Stimulated activated CD8-positive, alpha-beta memory T cell treated with anti-CD3 and anti-CD28 coated beads, Interleukin-4, amount 100 ng/mL, for 48 hours (primary cell): ENCODE measurements around the gene DPPA5.
"Not testable (repeated sequence)": the region's sequence is repeated elsewhere in the genome, so short reads cannot be mapped to it uniquely, and the experiment has no call there.

Experiments used
- DNase-seq: peaks from one replicate; pipeline ENCODE4 v3.0.0-alpha.2; 2020

Gene DPPA5

GRCh38 chr6:73353636-73354593 lies at the start of gene DPPA5:
DPPA5 (minus strand) TSS chr6:73354276; CDS start chr6:73354225, 51 bp downstream.
- no peak for DNase-seq

GRCh38 chr6:73400656-73401055 lies 46.6 kb upstream of the DPPA5 start:
- DNase-seq: no peak

GRCh38 chr6:73395875-73396274 lies 41.8 kb upstream of the DPPA5 start:
- no peak for DNase-seq

- DNase-seq: peak; percentile 58
Observed at GRCh38 chr6:73394577-73395354, 40.7 kb upstream of the DPPA5 start, which contains the start of gene DDX43. DDX43 (plus strand) TSS chr6:73394828; CDS start chr6:73394906, 78 bp downstream.

GRCh38 chr6:73393278-73393677 lies 39.2 kb upstream of the DPPA5 start:
- DNase-seq: no peak

- DNase-seq: not testable (repeated sequence)
Observed at GRCh38 chr6:73392188-73392587, 38.1 kb upstream of the DPPA5 start.

- DNase-seq: no peak
Observed at GRCh38 chr6:73391675-73392074, 37.6 kb upstream of the DPPA5 start.

- no peak for DNase-seq
Observed at GRCh38 chr6:73389854-73390253, 35.8 kb upstream of the DPPA5 start.

- DNase-seq: peak; percentile 76
Observed at GRCh38 chr6:73388800-73389512, 34.9 kb upstream of the DPPA5 start.

GRCh38 chr6:73388433-73388799 lies 34.3 kb upstream of the DPPA5 start:
- DNase-seq: no peak

- no peak for DNase-seq
Observed at GRCh38 chr6:73382462-73383113, 28.5 kb upstream of the DPPA5 start.

- not testable (repeated sequence) for DNase-seq
Observed at GRCh38 chr6:73381531-73381930, 27.5 kb upstream of the DPPA5 start.

GRCh38 chr6:73377225-73377624 lies 23.1 kb upstream of the DPPA5 start:
- DNase-seq: no peak

GRCh38 chr6:73375216-73375615 lies 21.1 kb upstream of the DPPA5 start:
- no peak for DNase-seq

- DNase-seq: no peak
Observed at GRCh38 chr6:73372516-73372915, 18.4 kb upstream of the DPPA5 start.

GRCh38 chr6:73371984-73372383 lies 17.9 kb upstream of the DPPA5 start:
- no peak for DNase-seq

- DNase-seq: no peak
Observed at GRCh38 chr6:73369563-73369962, 15.5 kb upstream of the DPPA5 start, which contains the start of gene OOEP. OOEP (minus strand) TSS chr6:73369897; CDS start chr6:73369792, 105 bp downstream.

- DNase-seq: no peak
Observed at GRCh38 chr6:73369157-73369556, 15.1 kb upstream of the DPPA5 start.

GRCh38 chr6:73368675-73369074 lies 14.6 kb upstream of the DPPA5 start:
- no peak for DNase-seq

- no peak for DNase-seq
Observed at GRCh38 chr6:73367761-73368355, 13.8 kb upstream of the DPPA5 start.

GRCh38 chr6:73364549-73364948 lies 10.5 kb upstream of the DPPA5 start:
- no peak for DNase-seq

- no peak for DNase-seq
Observed at GRCh38 chr6:73364121-73364520, 10.0 kb upstream of the DPPA5 start.
